ENCODE data around the gene SGO2. TPM values are rescaled to one million over a fixed set of nuclear protein-coding genes. Genes with fewer than 3 reads are reported as not detected.
A peak's percentile ranks its signal among the peaks of the same experiment; 100 is the strongest.

SGO2 gene
- total and polyA plus RNA-seq, 2 experiments from 2014 or later, result 6.3 to 14.5 TPM

DNA sequence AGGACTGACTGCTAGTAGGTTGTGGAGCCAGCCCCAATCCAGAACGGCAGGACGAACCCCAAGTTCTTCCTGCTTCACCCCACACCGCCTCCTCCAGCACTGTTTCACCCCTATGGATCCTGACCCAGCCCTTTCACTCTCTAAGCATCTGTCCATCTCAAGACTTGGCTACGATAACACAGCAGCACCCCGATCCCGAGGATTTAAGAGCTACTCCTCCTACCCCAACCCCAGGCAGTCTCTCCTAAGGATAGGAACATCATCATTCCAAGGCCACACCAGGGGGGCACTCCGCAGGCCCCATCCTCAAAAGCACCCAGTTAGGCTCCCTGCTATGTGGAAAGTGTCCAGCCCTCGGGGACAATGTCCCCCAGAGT, 16.8 kb upstream of the SGO2 start:
- Histone ChIP-seq H2AFZ (peak overlapping the region; percentile 97), H3K4me2 (ENCODE audit: unreplicated experiment) (peak overlapping the region; percentile 98), H3K79me2 (ENCODE audit: insufficient read depth) (peaks cover 23% of the 10 kb centered on the region), H3K9me3 (ENCODE audit: low read depth) (no peaks in the 10 kb centered on the region), H4K20me1 (ENCODE audit: insufficient read depth) (no peaks in the 10 kb centered on the region), H3K4me3 (peak overlapping the region; percentile 87), H3K27ac (peak overlapping the region; percentile 29), H3K27me3 (replicated peaks; ENCODE audit: insufficient read depth) (no peaks in the 10 kb centered on the region), H3K9me2 (ENCODE audit: insufficient read depth) (no peaks in the 10 kb centered on the region), H3F3A (ENCODE audit: insufficient read depth) (no peaks in the 10 kb centered on the region), H3K4me1 (ENCODE audit: insufficient read depth) (no peaks in the 10 kb centered on the region; the same call in 1 of the 2 replicates), H3K9ac (peak overlapping the region; percentile 94), H3K36me3 (ENCODE audit: low read depth) (no peaks in the 10 kb centered on the region; the same call in 1 of the 2 replicates)
- TF ChIP-seq EZH2phosphoT487 (IDR thresholded peaks at IDR 0.05; ENCODE audit: insufficient read depth, low read depth) (no peak), EZH2 (IDR thresholded peaks at IDR 0.05; ENCODE audit: insufficient read depth, poor library complexity, severe bottlenecking) (no peak)
- in situ Hi-C loops (cut with MboI), result no loop called here
- WGBS, 2 experiments (ENCODE audit: low coverage in 1 of 2, low lambda C conversion rate in 2 of 2, missing lambda C conversion rate in 2 of 2), result 10 to 13% methylated on average over 8 of the region's 8 CpGs
- peak; percentile 50 for DNase-seq

- Histone ChIP-seq H3K9me3 (ENCODE audit: low read depth) (no peaks in the 10 kb centered on the region), H3K9me2 (ENCODE audit: insufficient read depth) (no peaks in the 10 kb centered on the region), H3K27me3 (replicated peaks; ENCODE audit: insufficient read depth) (no peaks in the 10 kb centered on the region), H2AFZ (peak within 1 kb of the TSS; percentile 97), H3K36me3 (ENCODE audit: low read depth) (no peaks in the 10 kb centered on the region), H3K4me1 (ENCODE audit: insufficient read depth) (no peaks in the 10 kb centered on the region; the same call in 1 of the 2 replicates), H3K4me2 (ENCODE audit: unreplicated experiment) (peak within 1 kb of the TSS; percentile 98), H3F3A (ENCODE audit: insufficient read depth) (no peaks in the 10 kb centered on the region), H3K27ac (peak within 1 kb of the TSS; percentile 33), H3K4me3 (peak within 1 kb of the TSS; percentile 87), H3K79me2 (ENCODE audit: insufficient read depth) (peaks cover 23% of the 10 kb centered on the region), H3K9ac (peak within 1 kb of the TSS; percentile 94), H4K20me1 (ENCODE audit: insufficient read depth) (no peaks in the 10 kb centered on the region)
- in situ Hi-C loops (cut with MboI), result no loop called here
- peak; percentile 92 for DNase-seq
- TF ChIP-seq EZH2phosphoT487 (IDR thresholded peaks at IDR 0.05; ENCODE audit: insufficient read depth, low read depth) (no peak), EZH2 (IDR thresholded peaks at IDR 0.05; ENCODE audit: insufficient read depth, poor library complexity, severe bottlenecking) (no peak)
- WGBS, 2 experiments (ENCODE audit: low coverage in 1 of 2, low lambda C conversion rate in 2 of 2, missing lambda C conversion rate in 2 of 2), result 0 to 2% methylated on average over 28 to 30 of the region's 78 CpGs
Measured at GRCh38 chr2:200509612-200510433, 16.2 kb upstream of the SGO2 start, which contains the start of gene KCTD18. TSS of gene KCTD18 (minus strand) at chr2:200510068. CDS start at chr2:200507016, 3,052 bp downstream.

DNA sequence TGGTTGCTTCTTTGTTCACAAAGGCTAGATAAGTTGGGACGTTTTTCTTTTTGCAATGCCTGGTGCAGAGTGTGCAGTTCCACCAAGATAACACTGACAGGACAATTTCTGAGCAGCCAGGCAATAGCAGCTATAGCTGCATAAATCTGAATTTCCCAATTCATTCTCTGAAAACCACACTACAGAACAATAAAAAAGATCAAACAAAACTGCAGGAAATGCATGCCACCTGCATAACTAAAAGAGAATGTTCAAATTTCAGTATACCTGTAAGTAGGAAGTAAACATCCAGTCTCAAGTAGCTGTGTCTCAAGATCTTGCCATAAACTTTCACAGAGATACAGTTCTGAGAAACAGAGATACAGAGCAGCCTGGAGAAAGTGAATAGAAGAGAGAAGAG, 10.9 kb upstream of the SGO2 start:
- DNase-seq, result no peak
- Histone ChIP-seq H3K4me1 (ENCODE audit: insufficient read depth) (no peaks in the 10 kb centered on the region), H3K27me3 (replicated peaks; ENCODE audit: insufficient read depth) (no peaks in the 10 kb centered on the region), H3K27ac (no peak overlapping the region), H2AFZ (no peak overlapping the region), H3K9me3 (ENCODE audit: low read depth) (no peaks in the 10 kb centered on the region), H3K36me3 (ENCODE audit: low read depth) (no peaks in the 10 kb centered on the region), H3K4me3 (no peak overlapping the region), H3K4me2 (ENCODE audit: unreplicated experiment) (no peak overlapping the region), H4K20me1 (ENCODE audit: insufficient read depth) (no peaks in the 10 kb centered on the region), H3K79me2 (ENCODE audit: insufficient read depth) (no peaks in the 10 kb centered on the region), H3K9ac (no peak overlapping the region), H3K9me2 (ENCODE audit: insufficient read depth) (no peaks in the 10 kb centered on the region), H3F3A (ENCODE audit: insufficient read depth) (no peaks in the 10 kb centered on the region)
- no peak for TF ChIP-seq EZH2 (IDR thresholded peaks at IDR 0.05; ENCODE audit: insufficient read depth, poor library complexity, severe bottlenecking)
- no peak for TF ChIP-seq EZH2phosphoT487 (IDR thresholded peaks at IDR 0.05; ENCODE audit: insufficient read depth, low read depth)
- 0 to 8% methylated on average over 1 of the region's 1 CpG for WGBS, 2 experiments (ENCODE audit: low coverage in 1 of 2, low lambda C conversion rate in 2 of 2, missing lambda C conversion rate in 2 of 2)
- in situ Hi-C loops (cut with MboI), result no loop called here

DNA sequence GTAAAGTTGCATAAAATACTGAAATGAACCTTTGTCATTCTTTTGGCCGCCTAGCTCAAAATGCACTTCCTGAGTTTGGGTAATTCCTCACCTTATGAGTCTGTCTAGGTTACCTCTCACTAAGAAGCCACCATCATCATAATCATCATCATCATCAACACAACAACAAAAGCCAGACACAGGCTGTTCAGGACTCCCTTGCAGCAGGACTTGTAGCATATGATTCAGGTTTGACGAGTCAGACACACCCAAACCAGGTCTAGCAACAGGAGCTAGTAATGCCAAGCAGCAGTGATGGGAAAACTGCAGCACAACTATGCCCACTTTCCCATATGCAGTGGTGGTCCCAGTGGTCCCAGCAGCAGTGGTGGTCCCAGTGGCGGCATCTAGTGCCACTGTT, 2.8 kb upstream of the SGO2 start:
- in situ Hi-C loops (cut with MboI), result no loop called here
- no peak overlapping the region for H3K4me3 ChIP-seq
- no peaks in the 10 kb centered on the region for H3K36me3 ChIP-seq (ENCODE audit: low read depth)
- WGBS, 2 experiments (ENCODE audit: low coverage in 1 of 2, low lambda C conversion rate in 2 of 2, missing lambda C conversion rate in 2 of 2), result 45 to 49% methylated on average over 3 of the region's 3 CpGs
- no peaks in the 10 kb centered on the region for H3F3A ChIP-seq (ENCODE audit: insufficient read depth)
- DNase-seq, result peak; percentile 14
- H2AFZ ChIP-seq, result no peak overlapping the region
- H3K79me2 ChIP-seq (ENCODE audit: insufficient read depth), result peaks cover 18% of the 10 kb centered on the region
- H3K4me2 ChIP-seq (ENCODE audit: unreplicated experiment), result no peak overlapping the region
- H3K9ac ChIP-seq, result no peak overlapping the region
- H3K9me2 ChIP-seq (ENCODE audit: insufficient read depth), result no peaks in the 10 kb centered on the region
- no peak overlapping the region for H3K27ac ChIP-seq
- H3K4me1 ChIP-seq (ENCODE audit: insufficient read depth), result peaks cover 12% of the 10 kb centered on the region; the same call in 1 of the 2 replicates
- H3K9me3 ChIP-seq (ENCODE audit: low read depth), result no peaks in the 10 kb centered on the region
- TF ChIP-seq EZH2 (IDR thresholded peaks at IDR 0.05; ENCODE audit: insufficient read depth, poor library complexity, severe bottlenecking) (no peak), EZH2phosphoT487 (IDR thresholded peaks at IDR 0.05; ENCODE audit: insufficient read depth, low read depth) (no peak)
- H4K20me1 ChIP-seq (ENCODE audit: insufficient read depth), result no peaks in the 10 kb centered on the region
- no peaks in the 10 kb centered on the region for H3K27me3 ChIP-seq (replicated peaks; ENCODE audit: insufficient read depth)
